ENCODE measurements around the gene CNOT2. TPM values are rescaled to one million over a fixed set of nuclear protein-coding genes. Genes with fewer than 3 reads are reported as not detected.

The CNOT2 gene
- total RNA-seq, 2 donors from 2014 or later, result 54.5 to 55.5 TPM

DNA sequence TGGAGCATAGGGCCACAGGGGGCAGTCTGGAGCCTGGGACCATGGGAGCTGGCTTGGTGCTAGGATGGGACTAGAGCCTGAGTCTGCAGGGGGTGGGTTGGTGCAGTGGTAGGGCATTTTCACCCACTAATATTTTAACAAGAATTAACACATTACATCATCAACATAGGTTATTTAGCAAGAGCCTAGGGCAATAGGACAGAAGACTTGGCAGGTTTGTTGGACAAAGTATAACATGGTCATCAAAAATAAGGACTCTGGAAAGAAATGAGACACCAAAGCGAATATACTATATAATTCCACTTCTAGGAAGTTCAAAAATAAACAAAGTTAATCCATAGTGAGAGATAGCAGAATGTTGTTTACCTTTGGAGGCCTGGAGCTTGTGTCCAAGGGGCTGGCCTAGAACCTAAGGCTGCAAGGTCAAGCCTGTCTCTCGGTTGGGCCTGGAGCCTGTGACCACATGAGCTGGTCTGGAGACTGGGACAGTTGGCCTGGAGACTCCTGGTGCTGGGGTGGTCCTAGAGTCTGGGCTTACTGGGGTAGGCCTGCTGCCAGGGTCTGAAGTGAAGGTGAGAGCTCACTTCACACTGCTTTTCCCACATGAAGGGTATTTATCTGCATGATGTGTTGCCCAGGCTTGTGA is 28.1 kb upstream of the CNOT2 start:
- no peak overlapping the region for H3K27ac ChIP-seq
- H3K4me3 ChIP-seq, result no peak overlapping the region
- H3K4me1 ChIP-seq, result no peaks in the 10 kb centered on the region
- no peaks in the 10 kb centered on the region for H3K27me3 ChIP-seq
- TF ChIP-seq, protein P1, sequence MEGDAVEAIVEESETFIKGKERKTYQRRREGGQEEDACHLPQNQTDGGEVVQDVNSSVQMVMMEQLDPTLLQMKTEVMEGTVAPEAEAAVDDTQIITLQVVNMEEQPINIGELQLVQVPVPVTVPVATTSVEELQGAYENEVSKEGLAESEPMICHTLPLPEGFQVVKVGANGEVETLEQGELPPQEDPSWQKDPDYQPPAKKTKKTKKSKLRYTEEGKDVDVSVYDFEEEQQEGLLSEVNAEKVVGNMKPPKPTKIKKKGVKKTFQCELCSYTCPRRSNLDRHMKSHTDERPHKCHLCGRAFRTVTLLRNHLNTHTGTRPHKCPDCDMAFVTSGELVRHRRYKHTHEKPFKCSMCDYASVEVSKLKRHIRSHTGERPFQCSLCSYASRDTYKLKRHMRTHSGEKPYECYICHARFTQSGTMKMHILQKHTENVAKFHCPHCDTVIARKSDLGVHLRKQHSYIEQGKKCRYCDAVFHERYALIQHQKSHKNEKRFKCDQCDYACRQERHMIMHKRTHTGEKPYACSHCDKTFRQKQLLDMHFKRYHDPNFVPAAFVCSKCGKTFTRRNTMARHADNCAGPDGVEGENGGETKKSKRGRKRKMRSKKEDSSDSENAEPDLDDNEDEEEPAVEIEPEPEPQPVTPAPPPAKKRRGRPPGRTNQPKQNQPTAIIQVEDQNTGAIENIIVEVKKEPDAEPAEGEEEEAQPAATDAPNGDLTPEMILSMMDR (IDR thresholded peaks at IDR 0.05), result no peak
- H3K9me3 ChIP-seq, result peaks cover 0 to 26% of the 10 kb centered on the region in 2 donors
- no peak for DNase-seq (ENCODE audit: low spot score)
- no peaks in the 10 kb centered on the region for H3K36me3 ChIP-seq

DNA sequence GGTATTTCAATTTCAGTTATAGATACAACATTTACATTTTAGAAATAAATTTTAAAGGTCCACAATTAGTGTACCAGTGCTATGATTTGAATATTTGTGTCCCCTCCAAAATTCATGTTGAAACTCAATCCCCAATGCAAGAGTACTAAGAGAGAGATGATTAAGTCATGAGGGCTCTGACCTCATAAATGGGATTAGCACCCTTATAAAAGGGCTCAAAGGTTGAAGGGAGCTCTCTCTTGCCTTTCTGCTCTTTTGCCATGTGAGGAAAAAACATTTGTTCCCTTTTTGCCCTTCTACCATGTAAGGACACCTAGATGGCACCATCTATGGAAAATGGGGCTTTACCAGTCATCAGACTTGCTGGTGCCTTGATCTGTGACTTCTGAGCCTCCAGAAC is 25.8 kb upstream of the CNOT2 start:
- Histone ChIP-seq H3K36me3 (no peaks in the 10 kb centered on the region), H3K4me3 (no peak overlapping the region), H3K9me3 (peaks cover 0 to 22% of the 10 kb centered on the region in 2 donors), H3K27ac (no peak overlapping the region), H3K4me1 (no peaks in the 10 kb centered on the region), H3K27me3 (no peaks in the 10 kb centered on the region)
- TF ChIP-seq, protein P1 (IDR thresholded peaks at IDR 0.05), result no peak
- no peak for DNase-seq (ENCODE audit: low spot score)

DNA sequence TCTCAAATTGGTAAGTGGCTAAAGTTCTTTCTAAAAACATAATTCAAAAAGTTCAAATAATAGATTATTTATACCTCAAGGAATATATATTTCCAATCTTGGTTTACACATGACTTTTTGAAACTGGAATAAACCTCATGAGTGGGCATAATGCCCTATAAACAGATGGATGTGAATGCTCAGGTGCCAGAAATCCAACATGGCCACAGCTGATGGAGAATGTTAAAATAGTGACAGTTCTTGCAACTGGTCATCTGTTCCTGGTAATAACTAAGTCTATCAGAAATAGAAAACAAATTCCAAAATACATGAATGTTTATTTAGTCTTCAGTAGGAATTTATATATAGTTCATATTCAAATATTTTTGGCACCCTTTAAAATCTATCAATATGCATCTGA is 21.6 kb upstream of the CNOT2 start:
- Histone ChIP-seq H3K36me3 (no peaks in the 10 kb centered on the region), H3K27ac (no peak overlapping the region), H3K27me3 (no peaks in the 10 kb centered on the region), H3K4me3 (no peak overlapping the region), H3K9me3 (no peaks in the 10 kb centered on the region), H3K4me1 (no peaks in the 10 kb centered on the region)
- DNase-seq (ENCODE audit: low spot score), result no peak
- TF ChIP-seq, protein P1 (IDR thresholded peaks at IDR 0.05), result no peak

DNA sequence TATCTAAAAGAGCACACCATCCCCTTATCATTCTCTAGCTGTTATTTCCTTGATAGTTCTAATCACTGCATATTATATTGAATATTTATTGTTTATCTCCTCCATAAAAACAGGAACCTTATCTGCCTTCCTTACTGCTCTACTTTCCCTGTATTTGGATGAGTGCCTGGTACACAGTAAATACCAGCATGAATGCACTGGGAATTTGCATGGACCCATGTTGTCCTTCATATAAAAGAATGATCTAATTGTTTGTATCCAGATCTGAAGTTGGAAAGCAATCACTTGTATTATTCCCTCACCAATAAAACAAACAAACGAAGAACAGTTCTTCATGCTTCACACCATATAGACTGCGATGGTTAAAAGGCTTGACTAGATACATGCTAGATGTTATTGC is 15.3 kb upstream of the CNOT2 start:
- H3K27me3 ChIP-seq, result no peaks in the 10 kb centered on the region
- no peaks in the 10 kb centered on the region for H3K9me3 ChIP-seq
- no peak overlapping the region for H3K4me3 ChIP-seq
- DNase-seq (ENCODE audit: low spot score), result no peak
- no peaks in the 10 kb centered on the region for H3K4me1 ChIP-seq
- TF ChIP-seq, protein P1 (IDR thresholded peaks at IDR 0.05), result no peak
- H3K27ac ChIP-seq, result no peak overlapping the region
- no peaks in the 10 kb centered on the region for H3K36me3 ChIP-seq

DNA sequence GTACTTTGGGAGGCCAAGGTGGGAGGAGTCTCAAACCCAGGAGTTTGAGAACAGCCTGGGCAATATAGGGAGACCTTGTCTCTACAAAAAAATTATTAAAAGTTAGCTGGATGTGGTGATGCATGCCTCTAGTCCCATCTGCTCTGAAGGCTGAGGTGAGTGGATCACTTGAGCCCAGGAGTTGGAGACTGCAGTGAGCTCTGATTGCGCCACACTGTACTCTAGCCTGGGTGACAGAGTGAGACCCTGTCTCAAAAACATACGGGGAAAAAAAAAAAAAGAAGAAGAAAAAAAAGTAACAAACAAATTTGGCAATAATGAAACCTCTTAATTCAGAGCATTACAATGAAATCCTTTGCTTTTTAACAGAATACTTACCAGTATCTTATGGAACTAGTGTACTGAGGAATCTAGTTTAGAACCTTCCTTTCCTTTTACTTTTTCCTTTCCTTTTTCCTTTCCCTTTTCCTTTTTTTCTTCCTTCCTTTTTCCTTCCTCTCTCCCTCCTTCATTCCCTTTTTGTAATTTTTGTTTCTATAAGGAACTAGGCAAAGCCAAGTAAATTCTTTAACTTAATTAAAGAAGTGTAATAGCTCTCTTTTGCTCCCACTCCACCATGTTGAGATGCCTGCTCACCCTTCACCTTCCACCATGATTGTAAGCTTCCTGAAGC is 12.2 kb upstream of the CNOT2 start:
- H3K36me3 ChIP-seq, result no peaks in the 10 kb centered on the region
- H3K4me1 ChIP-seq, result no peaks in the 10 kb centered on the region
- H3K27ac ChIP-seq, result no peak overlapping the region
- TF ChIP-seq, protein P1 (IDR thresholded peaks at IDR 0.05), result no peak
- DNase-seq (ENCODE audit: low spot score), result no peak
- no peaks in the 10 kb centered on the region for H3K27me3 ChIP-seq
- no peaks in the 10 kb centered on the region for H3K9me3 ChIP-seq
- H3K4me3 ChIP-seq, result no peak overlapping the region

All from right atrium auricular region (tissue), 2 donors.